GM23248 (cell line): ENCODE measurements around the gene TPD52L2.

Experiments
- EZH2 ChIP-seq: fragments of 200-600 bp; sonication (generic); IDR thresholded peaks from 2 replicates; pipeline ENCODE4 v1.6.1; 2018; ENCODE audit warnings: antibody characterized with exemption, mild to moderate bottlenecking; ENCODE audit not compliant: insufficient read depth, poor library complexity, severe bottlenecking
- EZH2phosphoT487 ChIP-seq: fragments of 200-600 bp; sonication (generic); IDR thresholded peaks from 2 replicates; pipeline ENCODE4 v1.6.1; 2018; ENCODE audit warnings: antibody characterized with exemption, moderate library complexity, mild to moderate bottlenecking, low read depth; ENCODE audit not compliant: insufficient read depth

- no peak for TF ChIP-seq EZH2phosphoT487
- TF ChIP-seq EZH2, result no peak
Observed at GRCh38 chr20:63882257-63883200, 17.5 kb downstream of the TPD52L2 start.
